HG02759 (cell line): ENCODE data around the gene CDKL1.

Experiments
- ATAC-seq: cut with Tn5 transposase; IDR thresholded peaks from one replicate; pipeline ENCODE4 v1.9.1; 2021; ENCODE audit warnings: mild to moderate bottlenecking, moderate library complexity; ENCODE audit not compliant: unreplicated experiment

The CDKL1 gene

GRCh38 chr14:50396631-50397389, at the start of gene CDKL1:
Gene CDKL1, minus strand, starts transcription at chr14:50396881. Its CDS starts 1,013 bp downstream, at chr14:50395868.
- peak; percentile 69 for ATAC-seq

- no peak for ATAC-seq
Observed at GRCh38 chr14:50434528-50434927, 37.8 kb upstream of the CDKL1 start.

- no peak for ATAC-seq
Observed at GRCh38 chr14:50432131-50432530, 35.5 kb upstream of the CDKL1 start.

- ATAC-seq: no peak
Observed at GRCh38 chr14:50425816-50426215, 29.1 kb upstream of the CDKL1 start.

- no peak for ATAC-seq
Observed at GRCh38 chr14:50425105-50425504, 28.4 kb upstream of the CDKL1 start.

GRCh38 chr14:50423529-50423928, 26.8 kb upstream of the CDKL1 start:
- ATAC-seq: no peak

GRCh38 chr14:50421499-50421898, 24.8 kb upstream of the CDKL1 start:
- no peak for ATAC-seq

GRCh38 chr14:50417853-50418252, 21.2 kb upstream of the CDKL1 start:
- no peak for ATAC-seq

GRCh38 chr14:50410921-50411320, 14.2 kb upstream of the CDKL1 start:
- ATAC-seq: no peak

- ATAC-seq: no peak
Observed at GRCh38 chr14:50410071-50410470, 13.4 kb upstream of the CDKL1 start.

- ATAC-seq: no peak
Observed at GRCh38 chr14:50407111-50407812, 10.6 kb upstream of the CDKL1 start.

- no peak for ATAC-seq
Observed at GRCh38 chr14:50403419-50403818, 6.7 kb upstream of the CDKL1 start.

- no peak for ATAC-seq
Observed at GRCh38 chr14:50402965-50403364, 6.3 kb upstream of the CDKL1 start.

GRCh38 chr14:50400461-50400860, 3.8 kb upstream of the CDKL1 start:
- no peak for ATAC-seq

- ATAC-seq: no peak
Observed at GRCh38 chr14:50399251-50400032, 2.8 kb upstream of the CDKL1 start.

- ATAC-seq: no peak
Observed at GRCh38 chr14:50398189-50398580, 1.5 kb upstream of the CDKL1 start.

GRCh38 chr14:50397390-50398188, 908 bp upstream of the CDKL1 start:
- ATAC-seq: no peak

- ATAC-seq: no peak
Observed at GRCh38 chr14:50395448-50395847, 1.2 kb downstream of the CDKL1 start.

GRCh38 chr14:50394713-50395112, 2.0 kb downstream of the CDKL1 start:
- no peak for ATAC-seq

- no peak for ATAC-seq
Observed at GRCh38 chr14:50389668-50390441, 6.8 kb downstream of the CDKL1 start.
